NB4 (cell line): Measurements from ENCODE around the gene ADAP2.

Source experiments
- DNase-seq: peaks from one replicate; pipeline ENCODE4 v3.0.0; 2010; ENCODE audit warnings: low read depth
- H3K4me3 ChIP-seq: one replicate; pipeline ENCODE4 v1.5.1; 2011; ENCODE audit warnings: mild to moderate bottlenecking, low read depth, low read length, moderate library complexity
- CTCF ChIP-seq: IDR thresholded peaks from one replicate; pipeline ENCODE4 v1.5.1; 2012; ENCODE audit warnings: low read depth, low read length
- MAX ChIP-seq: IDR thresholded peaks from 2 replicates; pipeline ENCODE4 v1.6.1; 2011; ENCODE audit warnings: low read depth, low read length
- MYC ChIP-seq: IDR thresholded peaks from 2 replicates; pipeline ENCODE4 v1.6.1; 2011; ENCODE audit warnings: low read depth, low read length
- POLR2A ChIP-seq: IDR thresholded peaks from 2 replicates; pipeline ENCODE4 v1.6.1; 2011; ENCODE audit warnings: mild to moderate bottlenecking; ENCODE audit not compliant: insufficient read length; ENCODE audit errors: extremely low read depth

Gene ADAP2

GRCh38 chr17:30920683-30921543 lies 832 bp upstream of the ADAP2 start:
- no peak overlapping the region for H3K4me3 ChIP-seq
- DNase-seq, result no peak
- TF ChIP-seq CTCF (no peak), MAX (no peak), MYC (no peak), POLR2A (no peak)

- no peak overlapping the region for H3K4me3 ChIP-seq
- DNase-seq, result no peak
Observed at GRCh38 chr17:30922235-30923030, 688 bp downstream of the ADAP2 start.

GRCh38 chr17:30924341-30924740 lies 2.6 kb downstream of the ADAP2 start:
- TF ChIP-seq POLR2A, result no peak
- no peak for TF ChIP-seq MAX
- no peak for TF ChIP-seq MYC
- no peak for TF ChIP-seq CTCF
- DNase-seq, result no peak
- H3K4me3 ChIP-seq, result no peak overlapping the region

More at GRCh38 chr17:30922235-30923030, 688 bp downstream of the ADAP2 start:
- no peak for TF ChIP-seq MYC
- no peak for TF ChIP-seq MAX
- no peak for TF ChIP-seq CTCF
- TF ChIP-seq POLR2A, result no peak

GRCh38 chr17:30926516-30926915 lies 4.8 kb downstream of the ADAP2 start:
- no peak overlapping the region for H3K4me3 ChIP-seq
- DNase-seq, result no peak
- TF ChIP-seq CTCF, result no peak
- no peak for TF ChIP-seq MAX
- TF ChIP-seq MYC, result no peak
- no peak for TF ChIP-seq POLR2A

GRCh38 chr17:30927756-30928155 lies 6.0 kb downstream of the ADAP2 start:
- no peak for DNase-seq
- H3K4me3 ChIP-seq, result no peak overlapping the region
- TF ChIP-seq MYC, result no peak
- no peak for TF ChIP-seq CTCF
- no peak for TF ChIP-seq POLR2A
- no peak for TF ChIP-seq MAX
